ENCODE measurements around the gene MSMO1.

Gene MSMO1

DNA sequence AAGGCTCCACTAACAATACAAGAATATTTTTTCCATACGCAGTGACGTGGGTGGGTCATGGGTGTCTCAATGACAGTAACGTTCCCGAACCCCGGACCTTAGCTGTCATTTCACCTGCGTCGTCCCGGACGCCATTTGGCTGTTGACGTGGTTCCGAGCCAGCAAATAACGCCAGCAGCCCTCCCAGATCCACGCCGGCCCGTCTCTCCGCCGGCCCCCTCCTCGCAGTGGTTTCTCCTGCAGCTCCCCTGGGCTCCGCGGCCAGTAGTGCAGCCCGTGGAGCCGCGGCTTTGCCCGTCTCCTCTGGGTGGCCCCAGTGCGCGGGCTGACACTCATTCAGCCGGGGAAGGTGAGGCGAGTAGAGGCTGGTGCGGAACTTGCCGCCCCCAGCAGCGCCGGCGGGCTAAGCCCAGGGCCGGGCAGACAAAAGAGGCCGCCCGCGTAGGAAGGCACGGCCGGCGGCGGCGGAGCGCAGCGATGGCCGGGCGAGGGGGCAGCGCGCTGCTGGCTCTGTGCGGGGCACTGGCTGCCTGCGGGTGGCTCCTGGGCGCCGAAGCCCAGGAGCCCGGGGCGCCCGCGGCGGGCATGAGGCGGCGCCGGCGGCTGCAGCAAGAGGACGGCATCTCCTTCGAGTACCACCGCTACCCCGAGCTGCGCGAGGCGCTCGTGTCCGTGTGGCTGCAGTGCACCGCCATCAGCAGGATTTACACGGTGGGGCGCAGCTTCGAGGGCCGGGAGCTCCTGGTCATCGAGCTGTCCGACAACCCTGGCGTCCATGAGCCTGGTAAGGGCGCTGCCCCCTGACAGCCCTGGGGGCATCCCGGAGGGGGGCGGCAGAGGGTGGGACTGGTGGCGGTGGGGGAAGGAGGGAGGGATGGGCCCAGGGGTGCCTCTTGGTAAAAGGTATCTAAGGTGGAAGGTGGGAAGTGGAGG, 51.5 kb downstream of the MSMO1 start, which contains the start of gene CPE:
TSS of gene CPE (plus strand) at position 264 of the 933 bp plus-strand sequence. CDS start at position 478, 214 bp downstream.
- H3K9ac ChIP-seq (ENCODE audit: low read length), result no peak within 1 kb of the TSS
- H3K36me3 ChIP-seq (ENCODE audit: low read length), result no peaks in the 10 kb centered on the region
- no peaks in the 10 kb centered on the region for H4K20me1 ChIP-seq (ENCODE audit: low read depth, low read length)
- H3K27ac ChIP-seq (ENCODE audit: low read depth, low read length), result no peak within 1 kb of the TSS
- H3K4me3 ChIP-seq (ENCODE audit: insufficient read depth, low read length, poor library complexity, severe bottlenecking), result no peak within 1 kb of the TSS
- no peak within 1 kb of the TSS for H3K4me2 ChIP-seq (ENCODE audit: low read depth, low read length, poor library complexity, severe bottlenecking)
- no peak within 1 kb of the TSS for H2AFZ ChIP-seq (ENCODE audit: low read depth, low read length, severe bottlenecking)
- TF ChIP-seq, protein P1, sequence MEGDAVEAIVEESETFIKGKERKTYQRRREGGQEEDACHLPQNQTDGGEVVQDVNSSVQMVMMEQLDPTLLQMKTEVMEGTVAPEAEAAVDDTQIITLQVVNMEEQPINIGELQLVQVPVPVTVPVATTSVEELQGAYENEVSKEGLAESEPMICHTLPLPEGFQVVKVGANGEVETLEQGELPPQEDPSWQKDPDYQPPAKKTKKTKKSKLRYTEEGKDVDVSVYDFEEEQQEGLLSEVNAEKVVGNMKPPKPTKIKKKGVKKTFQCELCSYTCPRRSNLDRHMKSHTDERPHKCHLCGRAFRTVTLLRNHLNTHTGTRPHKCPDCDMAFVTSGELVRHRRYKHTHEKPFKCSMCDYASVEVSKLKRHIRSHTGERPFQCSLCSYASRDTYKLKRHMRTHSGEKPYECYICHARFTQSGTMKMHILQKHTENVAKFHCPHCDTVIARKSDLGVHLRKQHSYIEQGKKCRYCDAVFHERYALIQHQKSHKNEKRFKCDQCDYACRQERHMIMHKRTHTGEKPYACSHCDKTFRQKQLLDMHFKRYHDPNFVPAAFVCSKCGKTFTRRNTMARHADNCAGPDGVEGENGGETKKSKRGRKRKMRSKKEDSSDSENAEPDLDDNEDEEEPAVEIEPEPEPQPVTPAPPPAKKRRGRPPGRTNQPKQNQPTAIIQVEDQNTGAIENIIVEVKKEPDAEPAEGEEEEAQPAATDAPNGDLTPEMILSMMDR (IDR thresholded peaks at IDR 0.05; ENCODE audit: insufficient read depth, low read length, poor library complexity, severe bottlenecking), result no peak
- TF ChIP-seq EZH2phosphoT487 (conservative IDR thresholded peaks at IDR 0.05; ENCODE audit: low read length), result no peak
- H3K9me3 ChIP-seq (ENCODE audit: insufficient read depth, low read length), result no peaks in the 10 kb centered on the region
- H3F3A ChIP-seq (ENCODE audit: insufficient read depth), result no peaks in the 10 kb centered on the region
- no peaks in the 10 kb centered on the region for H3K79me2 ChIP-seq (ENCODE audit: insufficient read depth, low read length)
- H3K9me2 ChIP-seq (replicated peaks; ENCODE audit: insufficient read depth, low read length), result no peaks in the 10 kb centered on the region
- no peaks in the 10 kb centered on the region; the same call in 1 of the 2 replicates for H3K27me3 ChIP-seq (ENCODE audit: low read length)

DNA sequence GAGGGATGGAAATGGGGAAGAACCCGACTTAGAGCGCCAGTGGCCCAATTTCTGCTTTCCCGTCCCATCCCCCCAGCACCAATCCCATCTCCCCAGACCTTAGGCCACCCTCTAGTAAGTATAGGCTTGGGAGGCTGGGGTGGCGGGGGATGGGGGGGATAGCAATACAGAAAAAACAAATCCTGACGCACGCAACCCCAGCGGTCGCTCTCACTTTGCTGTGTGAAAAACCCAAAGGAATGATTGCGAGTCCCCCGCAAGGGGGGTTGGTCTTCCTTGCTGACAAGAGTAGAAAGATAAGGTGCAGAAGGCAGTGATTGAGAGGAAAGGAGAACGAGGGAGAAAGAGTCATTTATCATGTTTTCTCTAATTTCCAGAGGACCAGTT, 52.2 kb downstream of the MSMO1 start:
- Histone ChIP-seq H3K9me2 (replicated peaks; ENCODE audit: insufficient read depth, low read length) (no peaks in the 10 kb centered on the region), H3K4me3 (ENCODE audit: insufficient read depth, low read length, poor library complexity, severe bottlenecking) (no peak overlapping the region), H3K4me2 (ENCODE audit: low read depth, low read length, poor library complexity, severe bottlenecking) (no peak overlapping the region), H3K27ac (ENCODE audit: low read depth, low read length) (no peak overlapping the region), H3K27me3 (ENCODE audit: low read length) (no peaks in the 10 kb centered on the region; the same call in 1 of the 2 replicates), H2AFZ (ENCODE audit: low read depth, low read length, severe bottlenecking) (no peak overlapping the region), H3F3A (ENCODE audit: insufficient read depth) (no peaks in the 10 kb centered on the region), H3K9me3 (ENCODE audit: insufficient read depth, low read length) (no peaks in the 10 kb centered on the region), H3K36me3 (ENCODE audit: low read length) (no peaks in the 10 kb centered on the region), H3K79me2 (ENCODE audit: insufficient read depth, low read length) (no peaks in the 10 kb centered on the region), H4K20me1 (ENCODE audit: low read depth, low read length) (no peaks in the 10 kb centered on the region), H3K9ac (ENCODE audit: low read length) (no peak overlapping the region)
- TF ChIP-seq, protein P1 (IDR thresholded peaks at IDR 0.05; ENCODE audit: insufficient read depth, low read length, poor library complexity, severe bottlenecking), result no peak
- TF ChIP-seq EZH2phosphoT487 (conservative IDR thresholded peaks at IDR 0.05; ENCODE audit: low read length), result no peak

DNA sequence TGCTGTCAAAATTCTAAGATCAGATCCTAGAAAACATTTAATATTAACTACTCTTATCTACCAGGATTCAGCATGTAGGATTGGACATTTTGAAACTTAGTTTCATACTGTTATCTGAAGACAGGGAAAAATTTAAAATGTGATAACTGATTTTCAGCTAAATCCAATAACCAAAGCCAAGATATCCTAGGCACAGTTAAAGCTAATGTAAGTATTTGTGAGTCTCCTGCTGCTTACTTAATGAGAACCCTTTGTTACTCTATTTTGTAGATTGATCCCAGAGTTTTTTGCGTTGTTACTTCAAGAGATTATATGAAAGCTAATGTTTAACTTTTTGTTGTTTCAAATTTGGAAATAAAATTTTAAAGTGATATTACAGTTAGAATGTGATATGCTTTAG, 53.3 kb downstream of the MSMO1 start:
- Histone ChIP-seq H3K9ac (ENCODE audit: low read length) (no peak overlapping the region), H3K9me3 (ENCODE audit: insufficient read depth, low read length) (no peaks in the 10 kb centered on the region), H4K20me1 (ENCODE audit: low read depth, low read length) (no peaks in the 10 kb centered on the region), H3K27ac (ENCODE audit: low read depth, low read length) (no peak overlapping the region), H3K36me3 (ENCODE audit: low read length) (no peaks in the 10 kb centered on the region), H3K79me2 (ENCODE audit: insufficient read depth, low read length) (no peaks in the 10 kb centered on the region), H3K4me3 (ENCODE audit: insufficient read depth, low read length, poor library complexity, severe bottlenecking) (no peak overlapping the region), H3K27me3 (ENCODE audit: low read length) (no peaks in the 10 kb centered on the region; the same call in 1 of the 2 replicates), H3K4me2 (ENCODE audit: low read depth, low read length, poor library complexity, severe bottlenecking) (no peak overlapping the region), H3K9me2 (replicated peaks; ENCODE audit: insufficient read depth, low read length) (no peaks in the 10 kb centered on the region), H2AFZ (ENCODE audit: low read depth, low read length, severe bottlenecking) (no peak overlapping the region), H3F3A (ENCODE audit: insufficient read depth) (no peaks in the 10 kb centered on the region)
- TF ChIP-seq, protein P1 (IDR thresholded peaks at IDR 0.05; ENCODE audit: insufficient read depth, low read length, poor library complexity, severe bottlenecking), result no peak
- no peak for TF ChIP-seq EZH2phosphoT487 (conservative IDR thresholded peaks at IDR 0.05; ENCODE audit: low read length)
